Fibroblast of upper back skin (primary cell): Measurements from ENCODE around the gene CNTFR.

Source experiments
- DNase-seq: peaks from one replicate; pipeline ENCODE4 v3.0.0-alpha.2; 2013

The CNTFR gene

GRCh38 chr9:34588671-34589635 is 571 bp downstream of the CNTFR start:
- no peak for DNase-seq

GRCh38 chr9:34587271-34587670 is 2.3 kb downstream of the CNTFR start:
- DNase-seq, result no peak

GRCh38 chr9:34585946-34586669 is 3.4 kb downstream of the CNTFR start:
- DNase-seq, result no peak

GRCh38 chr9:34584970-34585369 is 4.6 kb downstream of the CNTFR start:
- DNase-seq, result no peak

GRCh38 chr9:34582787-34583186 is 6.7 kb downstream of the CNTFR start:
- no peak for DNase-seq

- DNase-seq, result no peak
These were observed 8.2 kb downstream of the CNTFR start for GRCh38 chr9:34581318-34581717.

- no peak for DNase-seq
These were observed 9.2 kb downstream of the CNTFR start for GRCh38 chr9:34580358-34580757.

GRCh38 chr9:34579808-34580163 is 9.7 kb downstream of the CNTFR start:
- DNase-seq, result no peak

GRCh38 chr9:34579104-34579807 is 10.3 kb downstream of the CNTFR start:
- DNase-seq, result no peak

- peak; percentile 67 for DNase-seq
These were observed 11.1 kb downstream of the CNTFR start for GRCh38 chr9:34578241-34579103.

- DNase-seq, result peak; percentile 22
These were observed 11.9 kb downstream of the CNTFR start for GRCh38 chr9:34577400-34578240.

- peak; percentile 16 for DNase-seq
These were observed 12.7 kb downstream of the CNTFR start for GRCh38 chr9:34576597-34577399.

- DNase-seq, result no peak
These were observed 13.5 kb downstream of the CNTFR start for GRCh38 chr9:34575862-34576596.

GRCh38 chr9:34575241-34575640 is 14.3 kb downstream of the CNTFR start:
- DNase-seq, result no peak

- DNase-seq, result no peak
These were observed 15.0 kb downstream of the CNTFR start for GRCh38 chr9:34574571-34574970.

GRCh38 chr9:34573599-34574325 is 15.8 kb downstream of the CNTFR start:
- no peak for DNase-seq

GRCh38 chr9:34572628-34573027 is 16.9 kb downstream of the CNTFR start:
- no peak for DNase-seq

GRCh38 chr9:34572092-34572491 is 17.4 kb downstream of the CNTFR start:
- DNase-seq, result no peak

- DNase-seq, result peak; percentile 41
These were observed 18.1 kb downstream of the CNTFR start for GRCh38 chr9:34571481-34571810.
